Endodermal cell (in vitro differentiated cells): ENCODE data around the gene CPTP. TPM values are rescaled to one million over a fixed set of nuclear protein-coding genes. Genes with fewer than 3 reads are reported as not detected.

Source experiments
- DNase-seq: peaks from one replicate; pipeline ENCODE4 v3.0.0-alpha.2; 2017
- H3K27ac ChIP-seq: 2 replicates; pipeline ENCODE4 v1.5.1; 2013; ENCODE audit warnings: mild to moderate bottlenecking, low read depth, low read length, moderate library complexity
- H3K27me3 ChIP-seq: 2 replicates; pipeline ENCODE4 v1.6.1; 2013; ENCODE audit warnings: mild to moderate bottlenecking, low read length, moderate library complexity; ENCODE audit not compliant: insufficient read depth, control insufficient read depth, poor library complexity, severe bottlenecking
- H3K36me3 ChIP-seq: 2 replicates; pipeline ENCODE4 v1.7.0; 2013; ENCODE audit warnings: mild to moderate bottlenecking, low read length, moderate library complexity; ENCODE audit not compliant: control insufficient read depth, insufficient read depth
- H3K4me1 ChIP-seq: one replicate; pipeline ENCODE4 v1.7.0; 2013; ENCODE audit warnings: low read length; ENCODE audit not compliant: control insufficient read depth, insufficient read depth
- H3K4me3 ChIP-seq: 2 replicates; pipeline ENCODE4 v1.5.1; 2013; ENCODE audit warnings: mild to moderate bottlenecking, low read length, moderate library complexity
- H3K9ac ChIP-seq: 2 replicates; pipeline ENCODE4 v1.6.1; 2013; ENCODE audit warnings: mild to moderate bottlenecking, low read length, moderate library complexity; ENCODE audit not compliant: poor library complexity, severe bottlenecking; ENCODE audit errors: extremely low read depth
- H3K9me3 ChIP-seq: 2 replicates; pipeline ENCODE4 v1.6.1; 2013; ENCODE audit warnings: mild to moderate bottlenecking, low read length, moderate library complexity; ENCODE audit not compliant: control insufficient read depth
- H3K27ac Mint-ChIP-seq: 2 replicates; pipeline ENCODE4 v1.8.0; 2020; ENCODE audit warnings: mixed read lengths
- H3K27me3 Mint-ChIP-seq: 2 replicates; pipeline ENCODE4 v1.8.0; 2021; ENCODE audit warnings: mild to moderate bottlenecking, mixed read lengths; ENCODE audit not compliant: insufficient read depth
- H3K36me3 Mint-ChIP-seq: 2 replicates; pipeline ENCODE4 v1.8.0; 2020; ENCODE audit warnings: low read depth, mixed read lengths
- H3K4me1 Mint-ChIP-seq: 2 replicates; pipeline ENCODE4 v1.8.0; 2020; ENCODE audit warnings: mixed read lengths
- H3K4me3 Mint-ChIP-seq: 2 replicates; pipeline ENCODE4 v1.8.0; 2020; ENCODE audit warnings: mild to moderate bottlenecking, moderate library complexity, mixed read lengths
- H3K9me3 Mint-ChIP-seq: 2 replicates; pipeline ENCODE4 v1.8.0; 2020; ENCODE audit warnings: mild to moderate bottlenecking, mixed read lengths
- WGBS, 2 experiments: methylation state at CpG; one replicate each; pipeline versions ENCODE4 v1.1.5 to v1.1.7; 2013; ENCODE audit warnings: missing lambda C conversion rate in 2 of 2, mixed read lengths in 1 of 2; ENCODE audit not compliant: insufficient coverage in 1 of 2, insufficient read length in 1 of 2; 5-methylcytosine and 5-hydroxymethylcytosine counted together
- total RNA-seq, 2 donors: library from RNA; stranded (reverse); fragmentation: NEBNext Ultra II Directional in 1 of 2; extraction: Animal tissue kit (Norgen Biotek cat#: 25700) in 1 of 2; gene quantifications; 2 replicates in 1 of 2; 3 replicates in 1 of 2; pipeline ENCODE4 v1.2.1, GENCODE V29; 2021
- TF ChIP-seq, protein P1 (sequence below): fragments of 200-600 bp; sonication (generic); conservative IDR thresholded peaks from 2 replicates; pipeline ENCODE4 v1.5.0; 2021; ENCODE audit warnings: antibody characterized with exemption, mild to moderate bottlenecking

The CPTP gene
- total RNA-seq, 2 donors from 2014 or later, result 12.0 to 13.6 TPM

DNA sequence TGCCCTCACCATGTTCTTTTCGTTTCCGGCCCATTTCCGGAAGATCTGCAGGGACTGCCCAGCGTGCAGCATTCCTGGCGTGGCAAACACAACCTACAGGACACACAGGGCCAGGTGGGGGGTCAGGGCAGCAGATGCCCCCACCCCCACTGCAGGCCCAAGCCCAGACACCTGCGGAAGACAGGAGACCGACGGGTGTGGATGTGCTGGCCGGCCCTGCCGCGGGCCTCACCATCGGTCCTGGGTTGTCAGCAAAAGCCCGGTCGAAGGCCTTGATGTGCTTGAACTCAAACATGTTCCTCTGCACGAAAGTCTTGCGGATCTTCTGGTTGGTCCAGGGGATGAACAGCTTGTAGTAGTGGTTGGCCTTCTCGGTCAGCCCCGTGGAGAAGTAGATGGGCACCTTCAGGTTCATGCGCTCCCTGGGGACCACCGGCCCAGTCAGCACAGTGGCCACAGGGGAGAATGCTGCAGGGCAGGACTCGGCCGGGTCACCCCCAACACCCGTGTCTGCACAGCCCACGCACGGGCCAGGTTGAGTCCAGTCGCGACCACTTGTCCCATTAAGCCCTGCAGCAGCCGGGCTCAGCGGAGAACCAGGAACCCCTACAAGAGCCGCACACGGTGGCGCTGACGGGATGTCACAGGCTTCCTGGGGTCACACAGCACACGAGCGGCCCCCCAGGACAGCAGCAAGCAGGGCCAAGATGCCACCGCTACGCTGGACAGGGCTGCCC lies 10.9 kb upstream of the CPTP start:
- no peaks in the 10 kb centered on the region for H3K9me3 ChIP-seq
- H3K4me3 Mint-ChIP-seq, result no peak overlapping the region
- no peak overlapping the region for H3K27ac Mint-ChIP-seq

DNA sequence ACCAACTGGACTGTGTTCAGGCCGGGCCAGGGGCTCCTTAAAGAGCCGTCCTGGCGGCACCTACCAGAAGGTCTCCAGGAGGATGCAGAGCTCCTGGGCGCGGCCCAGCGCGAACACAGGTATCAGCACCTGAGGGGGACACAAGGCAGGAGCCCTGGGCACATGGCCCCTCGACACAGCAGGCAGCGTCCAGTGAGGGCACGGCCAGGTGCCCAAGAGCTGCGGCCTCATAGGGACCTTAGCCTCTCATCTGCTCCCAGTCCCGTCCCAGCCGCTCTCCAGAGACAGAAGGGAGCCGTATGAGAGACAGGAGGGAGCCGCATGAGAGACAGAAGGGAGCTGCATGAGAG lies 10.4 kb upstream of the CPTP start:
- Histone ChIP-seq H3K4me3 (no peak overlapping the region), H3K36me3 (peaks cover 55% of the 10 kb centered on the region), H3K4me1 (no peaks in the 10 kb centered on the region), H3K27me3 (no peaks in the 10 kb centered on the region), H3K9ac (no peak overlapping the region), H3K9me3 (no peaks in the 10 kb centered on the region), H3K27ac (no peak overlapping the region)
- Mint-ChIP-seq H3K4me3 (no peak overlapping the region), H3K36me3 (peaks cover 32% of the 10 kb centered on the region), H3K27me3 (no peaks in the 10 kb centered on the region), H3K4me1 (peaks cover 3% of the 10 kb centered on the region), H3K9me3 (no peaks in the 10 kb centered on the region), H3K27ac (no peak overlapping the region)
- no peak for DNase-seq
- TF ChIP-seq, protein P1, sequence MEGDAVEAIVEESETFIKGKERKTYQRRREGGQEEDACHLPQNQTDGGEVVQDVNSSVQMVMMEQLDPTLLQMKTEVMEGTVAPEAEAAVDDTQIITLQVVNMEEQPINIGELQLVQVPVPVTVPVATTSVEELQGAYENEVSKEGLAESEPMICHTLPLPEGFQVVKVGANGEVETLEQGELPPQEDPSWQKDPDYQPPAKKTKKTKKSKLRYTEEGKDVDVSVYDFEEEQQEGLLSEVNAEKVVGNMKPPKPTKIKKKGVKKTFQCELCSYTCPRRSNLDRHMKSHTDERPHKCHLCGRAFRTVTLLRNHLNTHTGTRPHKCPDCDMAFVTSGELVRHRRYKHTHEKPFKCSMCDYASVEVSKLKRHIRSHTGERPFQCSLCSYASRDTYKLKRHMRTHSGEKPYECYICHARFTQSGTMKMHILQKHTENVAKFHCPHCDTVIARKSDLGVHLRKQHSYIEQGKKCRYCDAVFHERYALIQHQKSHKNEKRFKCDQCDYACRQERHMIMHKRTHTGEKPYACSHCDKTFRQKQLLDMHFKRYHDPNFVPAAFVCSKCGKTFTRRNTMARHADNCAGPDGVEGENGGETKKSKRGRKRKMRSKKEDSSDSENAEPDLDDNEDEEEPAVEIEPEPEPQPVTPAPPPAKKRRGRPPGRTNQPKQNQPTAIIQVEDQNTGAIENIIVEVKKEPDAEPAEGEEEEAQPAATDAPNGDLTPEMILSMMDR, result no peak
- 92 to 96% methylated on average over 15 of the region's 15 CpGs for WGBS, 2 experiments

More for the DNA sequence above, 10.9 kb upstream of the CPTP start:
- TF ChIP-seq, protein P1, result no peak
- H3K27ac ChIP-seq, result no peak overlapping the region
- H3K4me3 ChIP-seq, result no peak overlapping the region
- no peaks in the 10 kb centered on the region for H3K9me3 Mint-ChIP-seq
- WGBS, 2 experiments, result 90 to 93% methylated on average over 28 to 37 of the region's 37 CpGs
- H3K36me3 ChIP-seq, result peaks cover 50% of the 10 kb centered on the region
- H3K27me3 ChIP-seq, result no peaks in the 10 kb centered on the region
- H3K36me3 Mint-ChIP-seq, result peaks cover 29% of the 10 kb centered on the region
- DNase-seq, result no peak
- H3K9ac ChIP-seq, result no peak overlapping the region
- H3K4me1 Mint-ChIP-seq, result peaks cover 3% of the 10 kb centered on the region
- no peaks in the 10 kb centered on the region for H3K27me3 Mint-ChIP-seq
- H3K4me1 ChIP-seq, result no peaks in the 10 kb centered on the region

DNA sequence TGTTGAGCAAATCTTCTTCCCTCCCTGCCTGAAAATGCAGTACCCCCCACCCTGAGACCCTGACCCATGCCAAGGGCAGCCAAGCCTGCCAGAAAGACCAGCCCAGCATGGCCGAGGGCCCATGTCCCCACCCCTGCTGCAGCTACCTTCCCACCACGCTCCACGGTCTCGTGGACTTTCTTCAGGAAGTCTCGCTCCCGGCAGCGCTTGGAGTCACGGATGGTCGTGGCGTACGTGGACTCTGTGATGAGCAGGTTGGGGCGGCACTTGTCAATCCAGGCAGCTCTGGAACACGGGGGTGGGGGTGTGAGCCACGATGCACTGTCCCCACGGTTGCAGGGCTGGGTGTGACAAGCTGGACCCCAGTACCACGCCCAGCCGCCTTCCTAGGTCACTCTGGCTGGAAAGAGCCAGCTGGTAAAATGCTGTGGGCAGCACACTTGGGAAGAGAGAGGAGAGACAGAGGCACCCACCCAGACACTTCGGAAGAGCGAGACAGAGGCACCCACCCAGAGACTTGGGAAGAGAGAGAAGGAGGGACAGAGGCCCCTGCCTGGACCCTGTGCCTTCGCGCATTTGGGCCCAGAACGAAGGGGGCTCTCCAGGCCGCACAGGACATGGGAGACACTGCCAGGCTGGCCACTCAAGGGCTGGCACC lies 9.8 kb upstream of the CPTP start:
- peaks cover 3% of the 10 kb centered on the region for H3K4me1 Mint-ChIP-seq
- H3K27ac Mint-ChIP-seq, result peak overlapping the region; percentile 52
- no peak overlapping the region for H3K4me3 Mint-ChIP-seq
- H3K36me3 Mint-ChIP-seq, result peaks cover 37% of the 10 kb centered on the region
- Histone ChIP-seq H3K9me3 (no peaks in the 10 kb centered on the region), H3K27me3 (no peaks in the 10 kb centered on the region), H3K4me3 (no peak overlapping the region), H3K9ac (no peak overlapping the region), H3K27ac (peak overlapping the region; percentile 63), H3K4me1 (no peaks in the 10 kb centered on the region), H3K36me3 (peaks cover 60% of the 10 kb centered on the region)
- H3K27me3 Mint-ChIP-seq, result no peaks in the 10 kb centered on the region
- 96 to 98% methylated on average over 21 to 23 of the region's 23 CpGs for WGBS, 2 experiments
- DNase-seq, result no peak
- TF ChIP-seq, protein P1, result no peak
- H3K9me3 Mint-ChIP-seq, result no peaks in the 10 kb centered on the region
